GM12878 (cell line): Measurements from ENCODE around the gene KCNMB2. TPM values are rescaled to one million over a fixed set of nuclear protein-coding genes. Genes with fewer than 3 reads are reported as not detected.

Source experiments
- ATAC-seq: fragments of 200-7000 bp; cut with Tn5 transposase; 3 replicates; pipeline ENCODE4 v1.9.1; 2020; ENCODE audit warnings: mild to moderate bottlenecking, moderate library complexity
- BruUV-seq: library from RNA; stranded (reverse); fragments of 400-500 nt; replicated peaks from 2 replicates; lab custom pipeline; 2021; lab: Mats Ljungman, UMichigan
- CTCF ChIA-PET: fragments of 300-600 bp; sonication (Branson Sonifier 250); formaldehyde crosslinking; extraction: SDS; loops from one replicate; lab custom pipeline; 2021; ENCODE audit warnings: inconsistent platforms; lab: Yijun Ruan, JAX
- POLR2A ChIA-PET: fragments of 350-600 bp; formaldehyde crosslinking; extraction: SDS; loops from one replicate; lab custom pipeline; 2021; ENCODE audit warnings: inconsistent platforms; lab: Charles Lee
- RAD21 ChIA-PET: fragments of 300-600 bp; sonication (Branson Sonifier 250); formaldehyde crosslinking; loops from one replicate; lab custom pipeline; 2023; ENCODE audit warnings: antibody characterized with exemption; ENCODE audit not compliant: unreplicated experiment; lab: Charles Lee
- SMC1A ChIA-PET: fragments of 300-600 bp; sonication (Branson Sonifier 250); formaldehyde crosslinking; loops from one replicate; lab custom pipeline; 2023; ENCODE audit not compliant: unreplicated experiment, uncharacterized antibody; lab: Charles Lee
- DNase-seq: peaks from one replicate; pipeline ENCODE4 v3.0.0-alpha.2; 2011; ENCODE audit warnings: low read depth, low spot score
- FAIRE-seq: peaks from 3 replicates; lab custom pipeline; 2011; peaks lifted over from hg19 to GRCh38; lab: Jason Lieb, UNC
- H2AFZ ChIP-seq: 2 replicates; pipeline ENCODE4 v1.6.0; 2011; ENCODE audit warnings: low read depth, low read length, control low read depth; ENCODE audit not compliant: control insufficient read depth
- H3K27ac ChIP-seq: 2 replicates; pipeline ENCODE4 v1.5.1; 2011; ENCODE audit warnings: control low read depth; ENCODE audit not compliant: control insufficient read depth, insufficient read depth
- H3K27me3 ChIP-seq, 2 experiments: replicated peaks in 1 of 2; 2 replicates each; pipeline versions ENCODE4 v1.6.0 to v1.6.1; 2011; ENCODE audit warnings: low read length in 1 of 2; ENCODE audit not compliant: control insufficient read depth in 2 of 2, insufficient read depth in 2 of 2
- H3K36me3 ChIP-seq, 2 experiments: 2 replicates each; pipeline ENCODE4 v1.5.1; 2011; ENCODE audit warnings: low read length in 1 of 2; ENCODE audit not compliant: control insufficient read depth in 2 of 2, insufficient read depth in 2 of 2
- H3K4me1 ChIP-seq: 2 replicates; pipeline ENCODE4 v1.6.1; 2011; ENCODE audit warnings: mild to moderate bottlenecking, low read length, moderate library complexity, mixed read lengths; ENCODE audit not compliant: control insufficient read depth, insufficient read depth
- H3K4me2 ChIP-seq: 2 replicates; pipeline ENCODE4 v1.6.0; 2011; ENCODE audit warnings: control low read depth; ENCODE audit not compliant: control insufficient read depth, insufficient read depth
- H3K4me3 ChIP-seq: fragments of 200-600 bp; sonication (generic); 2 replicates; pipeline ENCODE4 v1.5.1; 2016
- H3K79me2 ChIP-seq: 2 replicates; pipeline ENCODE4 v1.6.0; 2011; ENCODE audit warnings: low read length; ENCODE audit not compliant: control insufficient read depth, insufficient read depth
- H3K9ac ChIP-seq: 2 replicates; pipeline ENCODE4 v1.8.0; 2011; ENCODE audit warnings: low read length, control low read depth, mixed read lengths; ENCODE audit not compliant: control insufficient read depth, insufficient read depth
- H3K9me3 ChIP-seq: replicated peaks from 3 replicates; pipeline ENCODE4 v1.5.1; 2011; ENCODE audit warnings: mild to moderate bottlenecking, low read length; ENCODE audit not compliant: control insufficient read depth, insufficient read depth
- H4K20me1 ChIP-seq: 2 replicates; pipeline ENCODE4 v1.6.0; 2011; ENCODE audit not compliant: control insufficient read depth, insufficient read depth
- ASH2L ChIP-seq: fragments of 300-600, 200-600 bp; sonication (generic); IDR thresholded peaks from 2 replicates; pipeline ENCODE4 v1.6.1; 2017; ENCODE audit warnings: low read depth, mild to moderate bottlenecking, borderline replicate concordance
- CHD2 ChIP-seq: IDR thresholded peaks from 2 replicates; pipeline ENCODE4 v1.6.1; 2011; ENCODE audit warnings: low read depth, low read length, improper control_type of control experiment, borderline replicate concordance
- E4F1 ChIP-seq: fragments of 450-650 bp; IDR thresholded peaks from 2 replicates; pipeline ENCODE4 v1.6.1; 2018; ENCODE audit warnings: borderline replicate concordance, mild to moderate bottlenecking; ENCODE audit not compliant: partially characterized antibody
- EZH2 ChIP-seq: IDR thresholded peaks from 2 replicates; pipeline ENCODE4 v1.6.1; 2012; ENCODE audit warnings: low read depth, mild to moderate bottlenecking, control low read depth, inconsistent platforms, low read length, borderline replicate concordance; ENCODE audit not compliant: control insufficient read depth
- GABPA ChIP-seq: IDR thresholded peaks from 2 replicates; pipeline ENCODE4 v1.6.1; 2014; ENCODE audit warnings: antibody characterized with exemption, low read depth, mild to moderate bottlenecking, inconsistent platforms
- NFYB ChIP-seq: IDR thresholded peaks from 2 replicates; pipeline ENCODE4 v1.6.1; 2011; ENCODE audit warnings: low read depth, mild to moderate bottlenecking, low read length, improper control_type of control experiment, moderate library complexity; ENCODE audit not compliant: insufficient read depth
- NKRF ChIP-seq: fragments of 450-650 bp; conservative IDR thresholded peaks from 2 replicates; pipeline ENCODE4 v1.6.1; 2017; ENCODE audit warnings: mild to moderate bottlenecking, moderate library complexity
- POLR2AphosphoS2 ChIP-seq: IDR thresholded peaks from 2 replicates; pipeline ENCODE4 v1.6.1; 2011; ENCODE audit warnings: low read depth, mild to moderate bottlenecking, low read length, improper control_type of control experiment, moderate library complexity
- REST ChIP-seq: IDR thresholded peaks from 2 replicates; pipeline ENCODE4 v1.6.1; 2012; ENCODE audit warnings: mild to moderate bottlenecking, low read depth, low read length
- RUNX3 ChIP-seq: IDR thresholded peaks from 2 replicates; pipeline ENCODE4 v1.6.1; 2012; ENCODE audit warnings: low read length, inconsistent platforms
- SIN3A ChIP-seq: IDR thresholded peaks from 2 replicates; pipeline ENCODE4 v1.6.1; 2012; ENCODE audit warnings: low read depth, low read length, improper control_type of control experiment
- SMC3 ChIP-seq: IDR thresholded peaks from 2 replicates; pipeline ENCODE4 v1.6.1; 2011; ENCODE audit warnings: low read length, improper control_type of control experiment, borderline replicate concordance
- WGBS: methylation state at CpG from one replicate; pipeline ENCODE4 v1.1.6; 2016; ENCODE audit warnings: low lambda C conversion rate; ENCODE audit not compliant: insufficient replicate concordance, insufficient coverage; ENCODE audit errors: missing lambda C conversion rate; 5-methylcytosine and 5-hydroxymethylcytosine counted together
- in situ Hi-C: fragments of 300-500 bp; cut with MboI; formaldehyde crosslinking; loops from 9 replicates; pipeline ENCODE4 v1.14.3; 2018; ENCODE audit warnings: mixed read lengths
- intact Hi-C: fragments of 100-400 bp; cut with micrococcal nuclease; formaldehyde crosslinking; loops from one replicate; pipeline ENCODE4 v1.14.2; 2022; ENCODE audit not compliant: unreplicated experiment
- polyA plus RNA-seq, 11 experiments: library from polyadenylated mRNA; depleted of rRNA in 4 of 11; unstranded in 6 of 11; stranded (reverse) in 5 of 11; fragments of >200 nt; fragmentation: Nextera tagmentation in 4 of 11; fragmentation: Illumina TruSeq in 1 of 11; extraction: Ambion mirVana in 4 of 11; extraction: Trizol in 1 of 11; gene quantifications; 1 replicate in 1 of 11; 2 replicates in 10 of 11; pipeline versions ENCODE4 v1.2.1 to v1.2.3, GENCODE V29; 2011 to 2016; ENCODE audit warnings: inconsistent platforms in 2 of 11, missing spikeins in 2 of 11, low read depth in 1 of 11
- total RNA-seq, 4 experiments: library from RNA; depleted of rRNA in 3 of 4; stranded (reverse); fragments of >200 nt in 3 of 4; fragmentation: Illumina TruSeq in 1 of 4; extraction: Trizol in 1 of 4; gene quantifications; 2 replicates each; pipeline versions ENCODE4 v1.2.1 to v1.2.3, GENCODE V29; 2013 to 2021
- TF ChIP-seq, protein P1 (sequence below): fragments of 450-650 bp; IDR thresholded peaks from 2 replicates; pipeline ENCODE4 v1.6.1; 2018; ENCODE audit warnings: mild to moderate bottlenecking, low read depth, moderate library complexity; ENCODE audit not compliant: partially characterized antibody

KCNMB2 gene
- total and polyA plus RNA-seq, 10 of the 15 experiments (the other 5 are each of a cell fraction or from before 2014, with no cell fraction given), result 0.22 to 18.8 (median 11.0) TPM

GRCh38 chr3:178677961-178678360, 141.7 kb downstream of the KCNMB2 start:
- intact Hi-C loops, result no loop called here
- Histone ChIP-seq H3K4me3 (no peak overlapping the region), H3K27me3 (no peaks in the 10 kb centered on the region), H3K4me2 (no peak overlapping the region), H3K9me3 (peaks cover 4% of the 10 kb centered on the region), H2AFZ (no peak overlapping the region), H3K36me3 (no peaks in the 10 kb centered on the region), H4K20me1 (no peaks in the 10 kb centered on the region), H3K4me1 (peaks cover 18% of the 10 kb centered on the region), H3K79me2 (no peaks in the 10 kb centered on the region), H3K27ac (no peak overlapping the region), H3K9ac (no peak overlapping the region)
- FAIRE-seq (no peak), DNase-seq (no peak), ATAC-seq (no peak)
- POLR2A ChIA-PET, result no interaction called here
- 68% methylated on average over 2 of the region's 2 CpGs for WGBS
- SMC1A ChIA-PET, result interaction anchor here (1.0 to 2.2 kb wide), 3 partner anchors 12 to 51 kb away, joined by 3 to 6 read pairs (median 3); no protein-coding TSS in a partner anchor
- no TSS peak for BruUV-seq
- in situ Hi-C loops, result no loop called here
- RAD21 ChIA-PET, result interaction anchor here (0.8 to 1.1 kb wide), 6 partner anchors 10 to 243 kb away, joined by 3 to 5 read pairs (median 4); no protein-coding TSS in a partner anchor
- CTCF ChIA-PET, result interaction anchor here (1.2 kb wide), 1 partner anchor 15 kb away, joined by 5 read pairs; no protein-coding TSS in a partner anchor
- TF ChIP-seq GABPA (no peak), ASH2L (no peak), CHD2 (no peak), POLR2AphosphoS2 (no peak), REST (no peak), SIN3A (no peak), EZH2 (no peak), E4F1 (no peak), RUNX3 (no peak), NKRF (no peak), NFYB (no peak), SMC3 (no peak)
- TF ChIP-seq, protein P1, sequence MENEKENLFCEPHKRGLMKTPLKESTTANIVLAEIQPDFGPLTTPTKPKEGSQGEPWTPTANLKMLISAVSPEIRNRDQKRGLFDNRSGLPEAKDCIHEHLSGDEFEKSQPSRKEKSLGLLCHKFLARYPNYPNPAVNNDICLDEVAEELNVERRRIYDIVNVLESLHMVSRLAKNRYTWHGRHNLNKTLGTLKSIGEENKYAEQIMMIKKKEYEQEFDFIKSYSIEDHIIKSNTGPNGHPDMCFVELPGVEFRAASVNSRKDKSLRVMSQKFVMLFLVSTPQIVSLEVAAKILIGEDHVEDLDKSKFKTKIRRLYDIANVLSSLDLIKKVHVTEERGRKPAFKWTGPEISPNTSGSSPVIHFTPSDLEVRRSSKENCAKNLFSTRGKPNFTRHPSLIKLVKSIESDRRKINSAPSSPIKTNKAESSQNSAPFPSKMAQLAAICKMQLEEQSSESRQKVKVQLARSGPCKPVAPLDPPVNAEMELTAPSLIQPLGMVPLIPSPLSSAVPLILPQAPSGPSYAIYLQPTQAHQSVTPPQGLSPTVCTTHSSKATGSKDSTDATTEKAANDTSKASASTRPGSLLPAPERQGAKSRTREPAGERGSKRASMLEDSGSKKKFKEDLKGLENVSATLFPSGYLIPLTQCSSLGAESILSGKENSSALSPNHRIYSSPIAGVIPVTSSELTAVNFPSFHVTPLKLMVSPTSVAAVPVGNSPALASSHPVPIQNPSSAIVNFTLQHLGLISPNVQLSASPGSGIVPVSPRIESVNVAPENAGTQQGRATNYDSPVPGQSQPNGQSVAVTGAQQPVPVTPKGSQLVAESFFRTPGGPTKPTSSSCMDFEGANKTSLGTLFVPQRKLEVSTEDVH, result no peak
